H1 (cell line): Measurements from ENCODE around the gene PRSS12. TPM values are rescaled to one million over a fixed set of nuclear protein-coding genes. Genes with fewer than 3 reads are reported as not detected.

Experiments used
- CTCF ChIA-PET: fragments of 300-600 bp; sonication (Branson Sonifier 250); formaldehyde crosslinking; loops from one replicate; lab custom pipeline; 2021; ENCODE audit not compliant: partially characterized antibody; lab: Charles Lee
- POLR2A ChIA-PET: fragments of 300-600 bp; sonication (Branson Sonifier 250); formaldehyde crosslinking; loops from one replicate; lab custom pipeline; 2021; ENCODE audit warnings: inconsistent platforms; ENCODE audit not compliant: partially characterized antibody; lab: Charles Lee
- DNase-seq, 2 experiments: peaks; one replicate each; pipeline versions ENCODE4 v3.0.0 to v3.0.0-alpha.2; 2010 to 2022; ENCODE audit warnings: low spot score in 2 of 2, low read depth in 1 of 2, mixed read lengths in 1 of 2
- FAIRE-seq: peaks from 2 replicates; lab custom pipeline; 2011; peaks lifted over from hg19 to GRCh38; lab: Jason Lieb, UNC
- H2AFZ ChIP-seq: 2 replicates; pipeline ENCODE4 v1.8.1; 2012; ENCODE audit warnings: low read length, inconsistent platforms
- H2AK5ac ChIP-seq: 2 replicates; pipeline ENCODE4 v1.6.1; 2013; ENCODE audit warnings: low read depth, low read length
- H2BK120ac ChIP-seq: replicated peaks from 2 replicates; pipeline ENCODE3; 2013; ENCODE audit warnings: low read depth, low read length, inconsistent platforms
- H2BK12ac ChIP-seq: 2 replicates; pipeline ENCODE4 v1.6.1; 2013; ENCODE audit warnings: low read depth, low read length
- H2BK15ac ChIP-seq: 2 replicates; pipeline ENCODE4 v1.6.1; 2013; ENCODE audit warnings: low read length
- H2BK20ac ChIP-seq: 2 replicates; pipeline ENCODE4 v1.6.1; 2013; ENCODE audit warnings: low read length
- H2BK5ac ChIP-seq: 2 replicates; pipeline ENCODE4 v1.6.1; 2013; ENCODE audit warnings: low read depth, low read length
- H3K14ac ChIP-seq: 2 replicates; pipeline ENCODE4 v1.6.1; 2013; ENCODE audit warnings: inconsistent platforms; ENCODE audit not compliant: insufficient read length
- H3K18ac ChIP-seq: 2 replicates; pipeline ENCODE4 v1.6.1; 2013; ENCODE audit warnings: low read length; ENCODE audit errors: extremely low read depth
- H3K23ac ChIP-seq: 2 replicates; pipeline ENCODE4 v1.6.1; 2013; ENCODE audit warnings: inconsistent platforms; ENCODE audit not compliant: insufficient read length
- H3K23me2 ChIP-seq: 2 replicates; pipeline ENCODE4 v1.6.1; 2013; ENCODE audit warnings: low read depth, low read length
- H3K27ac ChIP-seq: 2 replicates; pipeline ENCODE4 v1.6.1; 2011; ENCODE audit warnings: low read depth, low read length, inconsistent platforms
- H3K27me3 ChIP-seq, 4 experiments: replicated peaks in 1 of 4; 1 replicate in 1 of 4; 2 replicates in 3 of 4; pipeline versions ENCODE4 v1.6.1 to v1.8.1; 2011 to 2013; ENCODE audit warnings: low read length in 3 of 4, mild to moderate bottlenecking in 3 of 4, inconsistent platforms in 2 of 4, mixed read lengths in 2 of 4, moderate library complexity in 1 of 4; ENCODE audit not compliant: control insufficient read depth in 3 of 4, insufficient read depth in 3 of 4; ENCODE audit errors: extremely low read depth in 1 of 4
- H3K36me3 ChIP-seq, 4 experiments: 2 replicates each; pipeline versions ENCODE4 v1.6.1 to v1.8.1; 2011 to 2013; ENCODE audit warnings: mild to moderate bottlenecking in 4 of 4, low read length in 3 of 4, moderate library complexity in 2 of 4, control low read depth in 1 of 4, inconsistent platforms in 1 of 4; ENCODE audit not compliant: insufficient read depth in 4 of 4, control insufficient read depth in 2 of 4
- H3K4ac ChIP-seq: replicated peaks from 2 replicates; pipeline ENCODE3; 2013; ENCODE audit warnings: low read length, low read depth, mixed read lengths, inconsistent platforms; ENCODE audit not compliant: insufficient read length
- H3K4me1 ChIP-seq, 4 experiments: replicated peaks in 1 of 4; 1 replicate in 1 of 4; 2 replicates in 3 of 4; pipeline versions ENCODE4 v1.6.1 to v1.8.1; 2011 to 2013; ENCODE audit warnings: low read length in 3 of 4, inconsistent platforms in 2 of 4, mixed read lengths in 1 of 4; ENCODE audit not compliant: insufficient read depth in 4 of 4, control insufficient read depth in 3 of 4
- H3K4me2 ChIP-seq, 2 experiments: 2 replicates each; pipeline versions ENCODE4 v1.6.1 to v1.8.1; 2011 to 2013; ENCODE audit warnings: low read depth in 2 of 2, low read length in 2 of 2, control low read depth in 1 of 2, inconsistent platforms in 1 of 2, mild to moderate bottlenecking in 1 of 2; ENCODE audit not compliant: insufficient read depth in 1 of 2
- H3K4me3 ChIP-seq, 4 experiments: fragments of 200-600, 300-600 bp in 1 of 4; sonication (generic), shearing (Covaris generic), sonication (Bioruptor Twin) in 1 of 4; 2 replicates each; pipeline versions ENCODE4 v1.5.1 to v1.8.1; 2011 to 2016; ENCODE audit warnings: low read length in 4 of 4, low read depth in 3 of 4, control low read depth in 2 of 4, inconsistent platforms in 2 of 4, mild to moderate bottlenecking in 2 of 4, mixed read lengths in 1 of 4, moderate library complexity in 1 of 4; ENCODE audit not compliant: insufficient read depth in 2 of 4; ENCODE audit errors: extremely low read depth in 1 of 4
- H3K56ac ChIP-seq: replicated peaks from 2 replicates; pipeline ENCODE3; 2013; ENCODE audit warnings: low read depth, mild to moderate bottlenecking, mixed read lengths, low read length, inconsistent platforms; ENCODE audit not compliant: insufficient read length
- H3K79me1 ChIP-seq: 2 replicates; pipeline ENCODE4 v1.6.1; 2013; ENCODE audit warnings: low read depth, low read length, control low read depth
- H3K79me2 ChIP-seq, 2 experiments: 2 replicates each; pipeline versions ENCODE4 v1.6.1 to v1.8.1; 2012 to 2013; ENCODE audit warnings: low read length in 2 of 2, mild to moderate bottlenecking in 2 of 2, inconsistent platforms in 1 of 2; ENCODE audit not compliant: insufficient read depth in 2 of 2, control insufficient read depth in 1 of 2
- H3K9ac ChIP-seq, 4 experiments: replicated peaks in 1 of 4; 1 replicate in 1 of 4; 2 replicates in 3 of 4; pipeline versions ENCODE4 v1.6.1 to v1.8.1; 2011 to 2013; ENCODE audit warnings: low read depth in 3 of 4, low read length in 3 of 4, control low read depth in 2 of 4, mild to moderate bottlenecking in 2 of 4, moderate library complexity in 2 of 4, inconsistent platforms in 1 of 4; ENCODE audit errors: extremely low read depth in 1 of 4
- H3K9me3 ChIP-seq, 2 experiments: 2 replicates each; pipeline versions ENCODE4 v1.6.1 to v1.8.1; 2012 to 2013; ENCODE audit warnings: mild to moderate bottlenecking in 2 of 2, moderate library complexity in 2 of 2, control low read depth in 1 of 2, inconsistent platforms in 1 of 2, low read depth in 1 of 2, low read length in 1 of 2, mixed read lengths in 1 of 2; ENCODE audit not compliant: insufficient read depth in 2 of 2
- H4K20me1 ChIP-seq, 2 experiments: replicated peaks in 1 of 2; 2 replicates each; pipeline versions ENCODE3 to v1.8.1; 2011 to 2013; ENCODE audit warnings: inconsistent platforms in 2 of 2, low read length in 2 of 2, mild to moderate bottlenecking in 1 of 2; ENCODE audit not compliant: insufficient read depth in 2 of 2, control insufficient read depth in 1 of 2
- H4K5ac ChIP-seq: 2 replicates; pipeline ENCODE4 v1.6.1; 2013; ENCODE audit warnings: low read length, low read depth, mixed read lengths, inconsistent platforms; ENCODE audit not compliant: insufficient read length
- H4K8ac ChIP-seq: 2 replicates; pipeline ENCODE4 v1.8.0; 2013; ENCODE audit warnings: mild to moderate bottlenecking, moderate library complexity, low read length, inconsistent platforms; ENCODE audit not compliant: insufficient read depth; ENCODE audit errors: extremely low read depth
- H4K91ac ChIP-seq: replicated peaks from 2 replicates; pipeline ENCODE3; 2013; ENCODE audit warnings: low read length, mixed read lengths, inconsistent platforms; ENCODE audit not compliant: insufficient read length
- ATF3 ChIP-seq: IDR thresholded peaks from 2 replicates; pipeline ENCODE4 v1.6.1; 2011; ENCODE audit warnings: low read depth, mild to moderate bottlenecking, low read length; ENCODE audit not compliant: insufficient read depth
- CHD1 ChIP-seq: IDR thresholded peaks from 2 replicates; pipeline ENCODE4 v1.6.1; 2012; ENCODE audit warnings: low read depth, low read length, improper control_type of control experiment
- EGR1 ChIP-seq: IDR thresholded peaks from 2 replicates; pipeline ENCODE4 v1.6.1; 2011; ENCODE audit warnings: low read depth, low read length, borderline replicate concordance
- RNF2 ChIP-seq: fragments of 200-900, 300-1000 bp; sonication (generic); IDR thresholded peaks from 2 replicates; pipeline ENCODE4 v1.7.1; 2016; ENCODE audit warnings: borderline replicate concordance, low read depth, mild to moderate bottlenecking, antibody characterized with exemption, low read length; ENCODE audit not compliant: poor library complexity, severe bottlenecking; ENCODE audit errors: missing control alignments
- SIN3A ChIP-seq, 2 experiments: IDR thresholded peaks in 1 of 2; conservative IDR thresholded peaks in 1 of 2; 2 replicates each; pipeline ENCODE4 v1.6.1; 2011 to 2012; ENCODE audit warnings: low read length in 2 of 2, improper control_type of control experiment in 1 of 2, low read depth in 1 of 2, mild to moderate bottlenecking in 1 of 2
- SP1 ChIP-seq: IDR thresholded peaks from 2 replicates; pipeline ENCODE4 v1.6.1; 2011; ENCODE audit warnings: low read depth, low read length
- TAF1 ChIP-seq: IDR thresholded peaks from 2 replicates; pipeline ENCODE4 v1.6.1; 2011; ENCODE audit warnings: mild to moderate bottlenecking, low read depth, low read length
- USF2 ChIP-seq: IDR thresholded peaks from 2 replicates; pipeline ENCODE4 v1.6.1; 2011; ENCODE audit warnings: low read length, improper control_type of control experiment
- WGBS, 2 experiments: shearing (Covaris generic) in 1 of 2; methylation state at CpG; one replicate each; pipeline versions ENCODE4 v1.1.6 to v1.1.7; 2013 to 2015; ENCODE audit warnings: low lambda C conversion rate in 2 of 2, mixed read lengths in 2 of 2, inconsistent platforms in 1 of 2, low coverage in 1 of 2, missing lambda C conversion rate in 1 of 2; ENCODE audit not compliant: insufficient replicate concordance in 2 of 2, insufficient coverage in 1 of 2, insufficient read length in 1 of 2; ENCODE audit errors: extremely low coverage in 1 of 2, missing lambda C conversion rate in 1 of 2; 5-methylcytosine and 5-hydroxymethylcytosine counted together
- polyA plus RNA-seq, 7 experiments: library from polyadenylated mRNA; depleted of rRNA in 3 of 7; stranded (reverse) in 5 of 7; unstranded in 2 of 7; fragments of >200 nt in 5 of 7; fragments of 200-250 nt in 2 of 7; gene quantifications; 1 replicate in 5 of 7; 2 replicates in 1 of 7; 4 replicates in 1 of 7; pipeline versions ENCODE4 v1.2.1 to v1.2.3, GENCODE V29; 2011 to 2013; ENCODE audit warnings: missing spikeins in 2 of 7, mixed read lengths in 2 of 7
- total RNA-seq: library from RNA; stranded (reverse); fragmentation: NEBNext Ultra II Directional; extraction: Animal tissue kit (Norgen Biotek cat#: 25700); gene quantifications from 2 replicates; pipeline ENCODE4 v1.2.1, GENCODE V29; 2021

Gene PRSS12
- total and polyA plus RNA-seq, 2 of the 8 experiments (the other 6 are each of a cell fraction or from before 2014, with no cell fraction given): 2.6 to 9.3 TPM

GRCh38 chr4:118278473-118279274 is 74.1 kb downstream of the PRSS12 start:
- Histone ChIP-seq H3K4me3 (peak overlapping the region; percentile 83 to 100 (median 96)), H2AFZ (peak overlapping the region; percentile 24; the same call in 1 of the 2 replicates), H3K23ac (no peak overlapping the region), H2BK120ac (no peak overlapping the region), H3K4ac (peak overlapping the region; percentile 89), H2AK5ac (no peak overlapping the region), H3K4me1 (peaks cover 0 to 8% (median 0%) of the 10 kb centered on the region in 4 experiments; a peak in 2 of 7 replicates), H4K20me1 (peaks cover 0 to 7% of the 10 kb centered on the region in 2 experiments), H3K27ac (peak overlapping the region; percentile 69; the same call in 1 of the 2 replicates), H3K79me2 (peaks cover 0 to 14% of the 10 kb centered on the region in 2 experiments; a peak in 3 of 4 replicates), H3K9me3 (no peaks in the 10 kb centered on the region), H3K23me2 (peaks cover 2% of the 10 kb centered on the region), H3K14ac (peak overlapping the region; percentile 77), H2BK5ac (peak overlapping the region; percentile 80), H3K9ac (peak overlapping the region; percentile 83 to 96 (median 84)), H2BK15ac (no peak overlapping the region), H3K56ac (peak overlapping the region; percentile 90), H4K8ac (peak overlapping the region; percentile 57; the same call in 1 of the 2 replicates), H3K18ac (peak overlapping the region; percentile 74; the same call in 1 of the 2 replicates), H3K36me3 (peaks cover 0 to 33% (median 6%) of the 10 kb centered on the region in 4 experiments; a peak in 5 of 8 replicates), H3K79me1 (no peaks in the 10 kb centered on the region; the same call in 1 of the 2 replicates), H4K91ac (peak overlapping the region; percentile 75), H3K4me2 (peak overlapping the region; percentile 83 to 97), H2BK20ac (no peak overlapping the region), H3K27me3 (no peaks in the 10 kb centered on the region), H4K5ac (peak overlapping the region; percentile 74), H2BK12ac (no peak overlapping the region)
- WGBS, 2 experiments: 2% methylated on average over 41 of the region's 56 CpGs; no CpG with 5 or more reads in 1 of the 2 experiments
- ChIA-PET POLR2A (interaction anchor here (0.6 to 1.2 kb wide), 6 partner anchors 10 to 1193 kb away, joined by 3 to 6 read pairs (median 6); partner anchors contain the start of genes PRSS12 and TRAM1L1), CTCF (interaction anchor here (0.9 kb wide), 1 partner anchor 73 kb away, joined by 4 read pairs; no protein-coding TSS in a partner anchor)
- FAIRE-seq (peak; percentile 66), DNase-seq (peak; percentile 90 to 91)
- TF ChIP-seq EGR1 (peak; percentile 76; the same call in 1 of the 2 replicates), RNF2 (no peak), CHD1 (peak; percentile 52), SIN3A (conservative IDR thresholded peaks at IDR 0.05 in 1 of 2, IDR thresholded peaks at IDR 0.05 in 1 of 2; ENCODE audit: low read depth in 1 of 2, low read length in 2 of 2) (peak; percentile 18 to 72; a peak in 3 of 4 replicates), USF2 (peak; percentile 68; the same call in 1 of the 2 replicates), SP1 (0 out of 2 replicates have a peak, but pooled peaks have one; percentile 33), ATF3 (0 out of 2 replicates have a peak, but pooled peaks have one; percentile 31), TAF1 (peak; percentile 96)
